ENCODE data around the gene ZNF616. TPM values are rescaled to one million over a fixed set of nuclear protein-coding genes. Genes with fewer than 3 reads are reported as not detected.
"Not testable (repeated sequence)": the region's sequence is repeated elsewhere in the genome, so short reads cannot be mapped to it uniquely, and the experiment has no call there.

The ZNF616 gene
- total RNA-seq, 4 donors from 2014 or later = 7.8 to 12.6 (median 9.8) TPM

DNA sequence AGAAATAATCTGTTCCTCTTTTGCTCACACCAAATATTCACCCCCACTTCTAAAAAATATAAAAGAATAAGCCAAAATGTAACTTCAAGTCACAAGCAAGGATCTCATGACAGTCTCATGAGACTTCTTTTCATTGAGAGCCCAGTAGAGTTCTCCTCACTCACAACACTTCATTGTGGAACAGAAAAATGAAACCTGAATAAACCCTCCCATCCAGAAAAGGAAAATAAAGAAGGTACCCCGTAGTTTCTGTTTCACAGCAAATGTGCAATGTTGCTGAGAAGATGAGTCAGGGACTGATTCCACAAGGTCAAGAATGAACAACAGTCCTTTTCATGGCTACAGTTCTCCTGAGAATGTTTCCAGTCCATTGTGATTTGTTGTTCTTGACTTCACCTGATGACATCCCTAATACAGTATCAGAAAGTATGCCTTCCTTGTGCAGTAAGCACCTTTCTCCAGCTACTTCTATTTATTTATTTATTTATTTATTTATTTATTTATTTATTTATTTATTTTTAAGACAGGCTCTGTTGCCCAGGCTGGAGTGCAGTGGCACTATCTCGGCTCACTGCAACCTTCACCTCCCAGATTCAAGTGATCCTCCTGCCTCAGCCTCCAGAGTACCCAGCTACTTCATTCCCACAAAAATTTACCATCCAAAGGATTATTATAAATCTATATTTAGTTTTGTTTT lies 37.7 kb downstream of the ZNF616 start:
- no peak overlapping the region for H3K4me3 ChIP-seq (ENCODE audit: low read depth, poor library complexity, severe bottlenecking)
- intact Hi-C loops (cut with DNase I; ENCODE audit: low total_unique reads) = no loop called here
- no peak for TF ChIP-seq POLR2A (IDR thresholded peaks at IDR 0.05)
- TF ChIP-seq, protein P1, sequence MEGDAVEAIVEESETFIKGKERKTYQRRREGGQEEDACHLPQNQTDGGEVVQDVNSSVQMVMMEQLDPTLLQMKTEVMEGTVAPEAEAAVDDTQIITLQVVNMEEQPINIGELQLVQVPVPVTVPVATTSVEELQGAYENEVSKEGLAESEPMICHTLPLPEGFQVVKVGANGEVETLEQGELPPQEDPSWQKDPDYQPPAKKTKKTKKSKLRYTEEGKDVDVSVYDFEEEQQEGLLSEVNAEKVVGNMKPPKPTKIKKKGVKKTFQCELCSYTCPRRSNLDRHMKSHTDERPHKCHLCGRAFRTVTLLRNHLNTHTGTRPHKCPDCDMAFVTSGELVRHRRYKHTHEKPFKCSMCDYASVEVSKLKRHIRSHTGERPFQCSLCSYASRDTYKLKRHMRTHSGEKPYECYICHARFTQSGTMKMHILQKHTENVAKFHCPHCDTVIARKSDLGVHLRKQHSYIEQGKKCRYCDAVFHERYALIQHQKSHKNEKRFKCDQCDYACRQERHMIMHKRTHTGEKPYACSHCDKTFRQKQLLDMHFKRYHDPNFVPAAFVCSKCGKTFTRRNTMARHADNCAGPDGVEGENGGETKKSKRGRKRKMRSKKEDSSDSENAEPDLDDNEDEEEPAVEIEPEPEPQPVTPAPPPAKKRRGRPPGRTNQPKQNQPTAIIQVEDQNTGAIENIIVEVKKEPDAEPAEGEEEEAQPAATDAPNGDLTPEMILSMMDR (IDR thresholded peaks at IDR 0.05) = no peak

DNA sequence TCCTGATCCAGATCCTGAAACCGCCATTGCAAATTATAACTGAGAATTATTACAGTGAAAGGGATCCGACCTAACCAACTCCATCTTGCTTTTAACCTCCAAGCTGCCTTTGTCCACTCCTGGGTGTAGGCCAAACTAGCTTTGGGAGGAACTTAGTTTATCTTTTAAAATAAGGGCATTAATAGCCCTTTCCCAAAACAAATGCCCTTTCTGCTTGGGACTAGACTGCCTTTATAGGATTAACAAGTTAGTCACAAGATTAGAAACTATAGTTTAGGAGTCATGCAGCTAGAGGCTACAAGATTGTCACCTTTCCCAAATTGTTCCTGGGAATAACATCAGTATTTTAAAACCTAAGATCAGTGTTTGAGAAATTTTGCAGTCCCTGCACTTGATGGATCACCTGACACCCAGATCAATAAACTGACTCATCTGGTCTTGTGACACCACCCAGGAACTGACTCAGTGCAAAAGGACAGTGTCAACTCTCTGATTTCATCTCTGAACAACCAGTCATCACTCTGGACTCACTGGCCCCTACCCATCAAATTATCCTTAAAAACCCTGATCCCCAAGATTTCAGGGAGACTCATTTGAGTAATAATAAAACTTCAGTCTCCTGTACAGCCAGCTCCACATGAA lies 40.1 kb downstream of the ZNF616 start:
- intact Hi-C loops (cut with DNase I; ENCODE audit: low total_unique reads) = no loop called here
- H3K4me3 ChIP-seq (ENCODE audit: low read depth, poor library complexity, severe bottlenecking) = no peak overlapping the region
- 89 to 93% methylated on average over 2 of the region's 2 CpGs for WGBS, 2 donors
- no peak for TF ChIP-seq POLR2A (IDR thresholded peaks at IDR 0.05)
- TF ChIP-seq, protein P1 (IDR thresholded peaks at IDR 0.05) = no peak
- DNase-seq (ENCODE audit: low spot score in 2 of 2) = no peak

More for the DNA sequence above, 37.7 kb downstream of the ZNF616 start:
- no peak for DNase-seq (ENCODE audit: low spot score in 2 of 2)
- WGBS, 2 donors = 76 to 77% methylated on average over 2 of the region's 2 CpGs

DNA sequence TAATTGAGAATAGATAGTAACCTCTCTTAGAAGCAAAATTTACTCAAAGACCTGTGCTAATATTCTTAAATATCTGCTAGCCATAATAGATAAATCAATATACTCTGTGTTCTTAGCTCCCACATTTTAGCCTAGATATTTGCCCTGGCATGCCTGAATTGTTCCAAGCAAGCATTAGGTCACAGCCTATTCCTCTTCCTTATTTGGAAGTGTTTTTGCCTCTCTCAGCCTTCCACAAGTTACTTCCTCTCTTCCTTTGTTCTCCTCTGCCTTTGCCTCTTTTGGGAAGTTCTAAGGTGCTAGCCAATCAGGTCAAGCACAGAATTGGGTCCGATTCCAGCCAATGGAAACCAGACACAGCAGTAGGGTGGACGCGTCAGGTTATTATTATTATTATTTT lies 43.3 kb downstream of the ZNF616 start:
- DNase-seq (ENCODE audit: low spot score in 2 of 2); intact Hi-C loops (cut with DNase I; ENCODE audit: low total_unique reads); H3K4me3 ChIP-seq (ENCODE audit: low read depth, poor library complexity, severe bottlenecking): not testable (repeated sequence)
- WGBS, 2 donors = 78 to 84% methylated on average over 3 of the region's 3 CpGs

DNA sequence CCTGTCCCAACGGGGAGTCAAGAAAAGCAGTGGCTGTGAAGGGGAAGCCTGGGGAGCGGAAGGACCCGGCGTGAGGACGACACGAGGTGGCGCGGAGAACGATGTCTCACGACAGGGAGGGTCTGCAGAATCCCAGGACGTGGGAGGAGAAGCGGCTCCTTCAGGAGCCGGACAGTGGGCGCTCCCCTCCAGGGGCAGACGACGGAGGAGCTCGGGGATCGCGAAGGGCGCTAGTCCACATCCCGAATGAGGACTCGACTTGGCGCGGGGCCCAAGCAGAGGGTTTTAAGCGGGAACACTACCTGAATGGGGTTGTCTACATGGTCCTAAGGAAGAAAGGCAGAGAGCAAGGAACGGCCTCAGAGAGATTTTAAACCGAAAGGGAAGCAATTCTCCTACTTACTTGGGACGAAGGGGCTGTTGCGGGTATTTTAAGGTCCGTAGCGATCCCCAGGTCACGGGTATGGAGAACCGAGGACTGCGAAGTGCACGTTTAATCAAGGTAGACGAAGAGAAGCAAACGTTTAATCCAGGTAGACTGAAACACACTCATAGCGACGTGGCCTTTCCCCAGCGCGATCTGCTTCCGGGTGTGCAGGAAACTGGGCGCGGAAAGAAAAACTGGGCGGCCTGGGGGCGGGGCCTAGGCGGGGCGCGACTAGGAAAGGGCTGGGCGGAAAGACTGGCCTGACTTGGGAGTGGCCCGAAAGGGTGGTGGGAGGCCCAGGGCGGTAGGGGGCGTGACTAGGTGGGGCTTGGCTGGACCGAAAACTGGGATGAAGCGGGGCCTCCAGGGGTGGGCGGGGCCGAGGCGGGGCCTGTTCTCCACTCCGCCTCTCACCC lies 44.3 kb downstream of the ZNF616 start, which contains the start of gene ZNF841:
ZNF841 (minus strand) TSS at position 594 of the 843 bp plus-strand sequence. CDS start 10,964 bp downstream, outside the sequence.
- intact Hi-C loops (cut with DNase I; ENCODE audit: low total_unique reads) = no loop called here
- H3K4me3 ChIP-seq (ENCODE audit: low read depth, poor library complexity, severe bottlenecking) = peak within 1 kb of the TSS; percentile 88
- peak; percentile 94 to 99 for DNase-seq (ENCODE audit: low spot score in 2 of 2)
- WGBS, 2 donors = 0 to 3% methylated on average over 56 to 59 of the region's 59 CpGs
- TF ChIP-seq, protein P1 (IDR thresholded peaks at IDR 0.05) = no peak
- no peak for TF ChIP-seq POLR2A (IDR thresholded peaks at IDR 0.05)

DNA sequence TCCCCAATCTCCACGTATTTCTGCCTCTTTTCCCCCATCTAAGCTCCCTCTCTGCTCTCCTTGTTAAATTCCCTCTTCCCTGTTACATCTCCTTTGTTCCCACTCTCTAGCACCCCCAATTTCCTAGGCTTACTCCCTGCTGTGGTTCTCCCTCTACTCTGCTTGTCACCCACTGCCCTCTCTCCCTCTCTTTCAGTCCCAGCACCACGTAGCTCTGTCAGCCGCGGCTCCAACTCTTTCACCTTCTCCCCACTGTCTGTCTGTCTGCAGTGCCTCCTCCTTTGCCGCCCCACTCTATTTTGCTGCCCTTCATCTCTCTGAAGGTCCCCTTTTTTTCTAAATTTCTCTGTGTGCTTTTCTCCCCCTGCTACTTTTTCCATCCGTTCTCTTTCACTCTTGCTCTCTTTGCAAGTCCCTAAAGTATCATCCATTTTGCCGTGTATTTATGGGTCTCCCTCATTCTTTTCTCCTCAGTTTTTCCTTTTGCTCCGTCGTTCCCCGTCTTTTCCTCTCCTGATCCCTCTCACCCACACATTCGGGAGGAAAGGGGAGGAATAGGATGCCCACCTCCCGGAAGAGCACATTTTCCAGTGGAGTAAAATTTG lies 45.1 kb downstream of the ZNF616 start:
- peak overlapping the region; percentile 88 for H3K4me3 ChIP-seq (ENCODE audit: low read depth, poor library complexity, severe bottlenecking)
- TF ChIP-seq, protein P1 (IDR thresholded peaks at IDR 0.05) = no peak
- TF ChIP-seq POLR2A (IDR thresholded peaks at IDR 0.05) = no peak
- WGBS, 2 donors = 4 to 5% methylated on average over 12 of the region's 12 CpGs
- intact Hi-C loops (cut with DNase I; ENCODE audit: low total_unique reads) = no loop called here
- DNase-seq (ENCODE audit: low spot score in 2 of 2) = no peak

All from lower leg skin (tissue), 4 donors.